WERI-Rb-1 (cell line): ENCODE data around the gene RNF112.

Experiments used
- DNase-seq: peaks from one replicate; pipeline ENCODE4 v3.0.0-alpha.2; 2020
- H3K27ac ChIP-seq: fragments of 250-450 bp; sonication (Bioruptor Pico); 2 replicates; pipeline ENCODE4 v1.5.1; 2020; ENCODE audit warnings: mild to moderate bottlenecking, moderate library complexity
- H3K27me3 ChIP-seq: fragments of 250-450 bp; sonication (Bioruptor Pico); 2 replicates; pipeline ENCODE4 v1.5.1; 2021; ENCODE audit warnings: mild to moderate bottlenecking, low read depth, moderate library complexity; ENCODE audit not compliant: insufficient read depth, severe bottlenecking
- H3K36me3 ChIP-seq: fragments of 250-450 bp; sonication (Bioruptor Pico); 2 replicates; pipeline ENCODE4 v1.5.1; 2020; ENCODE audit warnings: mild to moderate bottlenecking, moderate library complexity
- H3K4me3 ChIP-seq: 2 replicates; pipeline ENCODE4 v1.5.1; 2011; ENCODE audit warnings: low read depth, mild to moderate bottlenecking, control low read depth, low read length
- H3K9me3 ChIP-seq: fragments of 250-450 bp; sonication (Bioruptor Pico); 2 replicates; pipeline ENCODE4 v1.5.1; 2021; ENCODE audit warnings: mild to moderate bottlenecking, moderate library complexity; ENCODE audit not compliant: severe bottlenecking
- TF ChIP-seq, protein P1 (sequence below): IDR thresholded peaks from 2 replicates; pipeline ENCODE4 v1.5.1; 2011; ENCODE audit warnings: low read depth, mild to moderate bottlenecking, control low read depth, inconsistent platforms, low read length

RNF112 gene

DNA sequence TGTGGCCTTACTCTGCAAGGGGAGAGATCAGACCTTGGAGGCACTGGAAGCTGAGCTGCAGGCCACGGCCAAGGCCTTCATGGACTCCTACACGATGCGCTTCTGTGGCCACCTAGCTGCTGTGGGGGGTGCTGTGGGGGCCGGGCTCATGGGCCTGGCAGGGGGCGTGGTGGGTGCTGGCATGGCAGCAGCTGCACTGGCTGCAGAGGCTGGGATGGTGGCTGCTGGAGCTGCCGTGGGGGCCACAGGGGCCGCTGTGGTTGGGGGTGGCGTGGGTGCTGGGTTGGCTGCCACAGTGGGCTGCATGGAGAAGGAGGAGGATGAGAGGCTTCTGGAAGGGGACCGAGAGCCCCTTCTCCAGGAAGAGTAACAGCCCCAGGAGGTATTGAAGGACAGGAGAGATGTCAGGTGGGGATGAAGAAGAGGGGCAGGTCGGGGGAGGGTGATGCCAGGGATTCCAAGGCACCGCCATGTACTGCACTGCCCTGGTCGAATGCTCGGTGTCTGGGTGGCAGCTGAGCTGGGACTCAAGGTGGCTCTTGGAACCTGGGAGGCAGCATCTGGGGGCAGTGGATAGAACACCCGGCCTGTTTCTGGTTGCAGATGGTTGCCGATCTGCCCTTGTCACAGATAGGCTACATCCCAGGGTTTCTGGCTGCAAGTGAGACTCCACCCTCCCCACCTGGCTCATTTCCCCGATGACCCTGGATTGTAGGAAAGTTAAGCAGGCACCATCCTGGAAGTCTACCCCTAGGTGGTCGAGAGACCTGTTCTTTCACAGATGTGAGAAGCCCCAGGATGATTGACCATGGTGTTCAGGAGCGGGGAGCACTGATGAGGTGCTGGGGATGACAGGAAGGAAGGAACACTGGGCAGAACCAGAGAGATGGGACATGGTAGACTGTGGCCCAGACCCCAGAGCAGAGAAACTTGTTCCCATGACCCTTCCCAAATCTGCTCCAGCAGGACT lies 5.1 kb downstream of the RNF112 start:
- Histone ChIP-seq H3K27me3 (no peaks in the 10 kb centered on the region), H3K36me3 (no peaks in the 10 kb centered on the region), H3K4me3 (no peak overlapping the region), H3K27ac (no peak overlapping the region), H3K9me3 (no peaks in the 10 kb centered on the region)
- no peak for DNase-seq
- TF ChIP-seq, protein P1, sequence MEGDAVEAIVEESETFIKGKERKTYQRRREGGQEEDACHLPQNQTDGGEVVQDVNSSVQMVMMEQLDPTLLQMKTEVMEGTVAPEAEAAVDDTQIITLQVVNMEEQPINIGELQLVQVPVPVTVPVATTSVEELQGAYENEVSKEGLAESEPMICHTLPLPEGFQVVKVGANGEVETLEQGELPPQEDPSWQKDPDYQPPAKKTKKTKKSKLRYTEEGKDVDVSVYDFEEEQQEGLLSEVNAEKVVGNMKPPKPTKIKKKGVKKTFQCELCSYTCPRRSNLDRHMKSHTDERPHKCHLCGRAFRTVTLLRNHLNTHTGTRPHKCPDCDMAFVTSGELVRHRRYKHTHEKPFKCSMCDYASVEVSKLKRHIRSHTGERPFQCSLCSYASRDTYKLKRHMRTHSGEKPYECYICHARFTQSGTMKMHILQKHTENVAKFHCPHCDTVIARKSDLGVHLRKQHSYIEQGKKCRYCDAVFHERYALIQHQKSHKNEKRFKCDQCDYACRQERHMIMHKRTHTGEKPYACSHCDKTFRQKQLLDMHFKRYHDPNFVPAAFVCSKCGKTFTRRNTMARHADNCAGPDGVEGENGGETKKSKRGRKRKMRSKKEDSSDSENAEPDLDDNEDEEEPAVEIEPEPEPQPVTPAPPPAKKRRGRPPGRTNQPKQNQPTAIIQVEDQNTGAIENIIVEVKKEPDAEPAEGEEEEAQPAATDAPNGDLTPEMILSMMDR, result no peak

DNA sequence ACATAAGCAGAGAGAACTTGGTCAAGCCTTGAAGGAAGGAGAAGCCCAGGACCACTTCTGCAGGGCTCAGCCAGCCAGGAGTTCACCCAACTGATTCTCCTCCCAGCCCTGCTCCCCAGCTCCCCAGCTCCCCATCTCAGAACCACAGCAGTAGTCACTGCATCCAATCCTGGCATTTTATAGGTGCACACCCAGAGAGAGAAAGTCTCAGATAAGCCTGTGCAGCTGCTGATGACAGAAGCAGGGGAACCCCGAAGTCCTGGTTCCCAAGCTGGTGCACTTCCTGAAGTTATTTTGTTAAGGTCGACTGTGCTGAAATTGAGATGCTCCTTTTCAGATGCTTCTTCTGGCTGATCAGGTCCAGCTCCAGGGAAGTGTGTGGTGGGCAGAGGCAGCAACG lies 6.6 kb downstream of the RNF112 start:
- DNase-seq, result no peak
- no peak overlapping the region for H3K4me3 ChIP-seq
- H3K9me3 ChIP-seq, result no peaks in the 10 kb centered on the region
- H3K36me3 ChIP-seq, result no peaks in the 10 kb centered on the region
- H3K27ac ChIP-seq, result no peak overlapping the region
- H3K27me3 ChIP-seq, result no peaks in the 10 kb centered on the region
- TF ChIP-seq, protein P1, result no peak

DNA sequence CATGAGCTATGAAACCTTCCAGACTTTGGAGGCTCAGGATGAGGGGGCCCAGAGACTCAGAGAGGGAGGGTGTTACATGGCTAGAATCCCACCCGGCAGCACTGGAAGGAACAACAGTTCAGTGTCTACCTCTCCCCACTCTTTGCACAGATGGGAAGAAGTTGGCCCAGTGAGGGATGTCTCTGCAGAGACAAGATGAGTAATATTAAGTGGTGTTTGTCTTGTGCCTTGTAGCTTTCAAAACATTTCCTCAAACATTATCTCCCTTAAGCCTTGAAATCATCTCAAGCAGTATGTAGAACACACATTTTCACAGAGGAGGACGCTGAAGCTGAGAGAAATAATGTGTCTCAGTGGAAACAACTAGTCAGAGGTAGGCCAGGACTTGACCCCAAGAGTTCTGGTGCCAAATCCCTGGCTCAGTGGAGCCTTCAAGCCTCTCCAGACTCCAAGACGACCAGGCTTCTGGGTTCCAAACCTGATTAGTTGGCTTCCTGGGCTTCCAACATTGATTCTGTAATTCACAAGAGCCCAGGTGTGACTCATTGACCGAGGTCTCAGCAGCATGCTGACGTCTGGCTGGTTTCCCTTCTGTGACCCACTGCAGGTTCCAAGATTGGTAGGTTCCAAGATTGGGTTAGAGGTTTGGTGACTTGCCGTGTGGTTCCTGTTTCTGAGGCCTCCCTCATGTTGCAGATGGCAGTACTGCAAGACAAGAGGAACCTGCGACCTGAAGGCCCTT lies 7.4 kb downstream of the RNF112 start:
- no peak overlapping the region for H3K27ac ChIP-seq
- H3K4me3 ChIP-seq, result no peak overlapping the region
- H3K27me3 ChIP-seq, result no peaks in the 10 kb centered on the region
- H3K36me3 ChIP-seq, result no peaks in the 10 kb centered on the region
- H3K9me3 ChIP-seq, result no peaks in the 10 kb centered on the region
- no peak for DNase-seq
- TF ChIP-seq, protein P1, result no peak

DNA sequence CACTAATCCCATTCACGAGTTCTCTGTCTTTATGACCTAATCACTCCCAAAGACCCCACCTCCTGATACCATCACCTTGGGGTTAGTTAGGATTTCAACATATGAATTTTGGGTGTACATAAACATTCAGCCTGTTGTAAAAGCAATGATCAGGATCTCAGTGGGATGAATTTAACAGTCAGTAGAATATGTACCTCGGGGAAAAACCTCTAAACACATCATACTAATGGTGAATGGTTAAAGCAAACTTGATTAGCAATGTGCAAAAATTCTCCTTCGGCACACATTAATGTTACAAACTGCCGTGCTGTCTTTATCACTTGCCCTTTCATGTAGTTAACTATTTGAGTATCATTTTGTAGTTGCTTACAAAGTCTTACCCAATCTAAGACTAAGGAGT lies 10.2 kb downstream of the RNF112 start:
- H3K27me3 ChIP-seq, result no peaks in the 10 kb centered on the region
- H3K27ac ChIP-seq, result no peak overlapping the region
- no peak overlapping the region for H3K4me3 ChIP-seq
- peaks cover 4% of the 10 kb centered on the region for H3K9me3 ChIP-seq
- DNase-seq, result no peak
- TF ChIP-seq, protein P1, result no peak
- no peaks in the 10 kb centered on the region for H3K36me3 ChIP-seq

- TF ChIP-seq, protein P1, result no peak
- no peaks in the 10 kb centered on the region for H3K27me3 ChIP-seq
Observed at GRCh38 chr17:19421926-19422325, 10.9 kb downstream of the RNF112 start.

More at GRCh38 chr17:19421926-19422325, 10.9 kb downstream of the RNF112 start:
- Histone ChIP-seq H3K27ac (no peak overlapping the region), H3K9me3 (peaks cover 5% of the 10 kb centered on the region), H3K4me3 (no peak overlapping the region), H3K36me3 (no peaks in the 10 kb centered on the region)
- no peak for DNase-seq
